GM12878 (cell line): ENCODE data around the gene CSF2. TPM values are rescaled to one million over a fixed set of nuclear protein-coding genes. Genes with fewer than 3 reads are reported as not detected.

Experiments used
- BACH1 ChIP-seq: fragments of 450-650 bp; IDR thresholded peaks from 2 replicates; pipeline ENCODE4 v1.6.1; 2017; ENCODE audit warnings: mild to moderate bottlenecking, borderline replicate concordance
- CBX5 ChIP-seq: sonication (generic); IDR thresholded peaks from 2 replicates; pipeline ENCODE4 v1.6.1; 2016; ENCODE audit warnings: low read depth, moderate library complexity, mild to moderate bottlenecking, inconsistent platforms
- EED ChIP-seq: sonication (generic); IDR thresholded peaks from 2 replicates; pipeline ENCODE4 v1.6.1; 2016; ENCODE audit warnings: antibody characterized with exemption, low read depth
- POLR2A ChIP-seq: IDR thresholded peaks from 2 replicates; pipeline ENCODE4 v1.6.1; 2011; ENCODE audit warnings: low read depth, mild to moderate bottlenecking, low read length
- POU2F2 ChIP-seq: IDR thresholded peaks from 3 replicates; pipeline ENCODE4 v1.6.1; 2011; ENCODE audit warnings: low read depth, mild to moderate bottlenecking, low read length, borderline replicate concordance
- RAD21 ChIP-seq: IDR thresholded peaks from 2 replicates; pipeline ENCODE4 v1.6.1; 2011; ENCODE audit warnings: mild to moderate bottlenecking, low read depth, low read length, moderate library complexity; ENCODE audit not compliant: insufficient read depth
- RAD51 ChIP-seq: fragments of 450-650 bp; IDR thresholded peaks from 2 replicates; pipeline ENCODE4 v1.6.1; 2016; ENCODE audit warnings: moderate library complexity, mild to moderate bottlenecking, inconsistent platforms
- RB1 ChIP-seq: fragments of 450-650 bp; formaldehyde crosslinking; IDR thresholded peaks from 2 replicates; pipeline ENCODE4 v1.6.1; 2017; ENCODE audit warnings: mild to moderate bottlenecking, borderline replicate concordance
- SMARCA5 ChIP-seq: fragments of 450-650 bp; IDR thresholded peaks from 2 replicates; pipeline ENCODE4 v1.6.1; 2017; ENCODE audit warnings: mild to moderate bottlenecking
- SMC3 ChIP-seq: IDR thresholded peaks from 2 replicates; pipeline ENCODE4 v1.6.1; 2011; ENCODE audit warnings: low read length, improper control_type of control experiment, borderline replicate concordance
- TBL1XR1 ChIP-seq: IDR thresholded peaks from 2 replicates; pipeline ENCODE4 v1.6.1; 2012; ENCODE audit warnings: low read depth, low read length, improper control_type of control experiment
- YY1 ChIP-seq: IDR thresholded peaks from 2 replicates; pipeline ENCODE4 v1.6.1; 2011; ENCODE audit warnings: low read depth, mild to moderate bottlenecking, low read length
- polyA plus RNA-seq, 11 experiments: library from polyadenylated mRNA; depleted of rRNA in 4 of 11; unstranded in 6 of 11; stranded (reverse) in 5 of 11; fragments of >200 nt; fragmentation: Nextera tagmentation in 4 of 11; fragmentation: Illumina TruSeq in 1 of 11; extraction: Ambion mirVana in 4 of 11; extraction: Trizol in 1 of 11; gene quantifications; 1 replicate in 1 of 11; 2 replicates in 10 of 11; pipeline versions ENCODE4 v1.2.1 to v1.2.3, GENCODE V29; 2011 to 2016; ENCODE audit warnings: inconsistent platforms in 2 of 11, missing spikeins in 2 of 11, low read depth in 1 of 11
- total RNA-seq, 4 experiments: library from RNA; depleted of rRNA in 3 of 4; stranded (reverse); fragments of >200 nt in 3 of 4; fragmentation: Illumina TruSeq in 1 of 4; extraction: Trizol in 1 of 4; gene quantifications; 2 replicates each; pipeline versions ENCODE4 v1.2.1 to v1.2.3, GENCODE V29; 2013 to 2021
- TF ChIP-seq, protein P1 (sequence below): fragments of 450-650 bp; IDR thresholded peaks from 2 replicates; pipeline ENCODE4 v1.6.1; 2014; ENCODE audit warnings: mild to moderate bottlenecking
- TF ChIP-seq, protein P2 (sequence below): fragments of 150-350 bp; IDR thresholded peaks from 2 replicates; pipeline ENCODE4 v1.6.1; 2014; ENCODE audit warnings: mild to moderate bottlenecking, low read depth, low read length
- TF ChIP-seq, protein P3 (sequence below): fragments of 450-650 bp; IDR thresholded peaks from 2 replicates; pipeline ENCODE4 v1.6.1; 2018; ENCODE audit warnings: mild to moderate bottlenecking, low read depth, moderate library complexity; ENCODE audit not compliant: partially characterized antibody
- TF ChIP-seq, protein P4 (sequence below): fragments of 450-650 bp; IDR thresholded peaks from 2 replicates; pipeline ENCODE4 v1.6.1; 2017; ENCODE audit warnings: borderline replicate concordance

The CSF2 gene
- total and polyA plus RNA-seq, 10 of the 15 experiments (the other 5 are each of a cell fraction or from before 2014, with no cell fraction given): 0.15 to 2.0 (median 0.69) TPM; not detected in 2

DNA sequence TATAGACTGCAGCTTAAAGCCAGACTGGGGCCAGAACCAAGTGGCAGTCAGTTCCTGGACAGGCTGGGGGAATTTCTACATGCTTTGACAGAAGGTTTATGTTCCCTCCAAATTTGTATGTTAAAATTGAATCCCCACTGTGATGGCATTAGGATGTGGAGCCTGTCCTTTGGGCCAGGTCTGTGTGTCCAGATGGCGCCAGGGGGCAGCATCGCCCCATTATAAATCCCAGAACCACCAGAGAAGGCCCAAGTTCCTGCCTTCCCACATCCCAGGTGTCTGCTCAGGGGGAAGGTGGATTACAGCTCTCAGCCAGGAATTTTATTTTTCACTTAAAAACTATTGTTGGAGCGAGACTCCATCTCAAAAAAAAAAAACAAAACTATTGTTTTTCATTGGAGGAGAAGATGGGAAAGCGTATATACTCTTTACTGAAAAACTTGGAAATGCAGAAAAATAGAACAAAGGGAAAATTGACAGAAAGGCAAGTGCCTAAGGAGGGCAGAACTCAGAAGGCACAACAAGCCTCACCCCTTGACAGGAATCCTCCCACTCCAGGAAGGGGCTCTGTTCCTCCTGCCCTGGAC lies 8.1 kb upstream of the CSF2 start (continued):
- TF ChIP-seq SMARCA5 (no peak), POLR2A (no peak), RAD51 (no peak), RB1 (no peak), POU2F2 (no peak), SMC3 (peak; percentile 59; the same call in 1 of the 2 replicates), CBX5 (no peak), BACH1 (no peak), YY1 (peak; percentile 13; the same call in 1 of the 2 replicates), TBL1XR1 (no peak), EED (0 out of 2 replicates have a peak, but pooled peaks have one; percentile 22), RAD21 (peak; percentile 87)
- TF ChIP-seq, protein P1, sequence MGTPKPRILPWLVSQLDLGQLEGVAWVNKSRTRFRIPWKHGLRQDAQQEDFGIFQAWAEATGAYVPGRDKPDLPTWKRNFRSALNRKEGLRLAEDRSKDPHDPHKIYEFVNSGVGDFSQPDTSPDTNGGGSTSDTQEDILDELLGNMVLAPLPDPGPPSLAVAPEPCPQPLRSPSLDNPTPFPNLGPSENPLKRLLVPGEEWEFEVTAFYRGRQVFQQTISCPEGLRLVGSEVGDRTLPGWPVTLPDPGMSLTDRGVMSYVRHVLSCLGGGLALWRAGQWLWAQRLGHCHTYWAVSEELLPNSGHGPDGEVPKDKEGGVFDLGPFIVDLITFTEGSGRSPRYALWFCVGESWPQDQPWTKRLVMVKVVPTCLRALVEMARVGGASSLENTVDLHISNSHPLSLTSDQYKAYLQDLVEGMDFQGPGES: no peak
- TF ChIP-seq, protein P2, sequence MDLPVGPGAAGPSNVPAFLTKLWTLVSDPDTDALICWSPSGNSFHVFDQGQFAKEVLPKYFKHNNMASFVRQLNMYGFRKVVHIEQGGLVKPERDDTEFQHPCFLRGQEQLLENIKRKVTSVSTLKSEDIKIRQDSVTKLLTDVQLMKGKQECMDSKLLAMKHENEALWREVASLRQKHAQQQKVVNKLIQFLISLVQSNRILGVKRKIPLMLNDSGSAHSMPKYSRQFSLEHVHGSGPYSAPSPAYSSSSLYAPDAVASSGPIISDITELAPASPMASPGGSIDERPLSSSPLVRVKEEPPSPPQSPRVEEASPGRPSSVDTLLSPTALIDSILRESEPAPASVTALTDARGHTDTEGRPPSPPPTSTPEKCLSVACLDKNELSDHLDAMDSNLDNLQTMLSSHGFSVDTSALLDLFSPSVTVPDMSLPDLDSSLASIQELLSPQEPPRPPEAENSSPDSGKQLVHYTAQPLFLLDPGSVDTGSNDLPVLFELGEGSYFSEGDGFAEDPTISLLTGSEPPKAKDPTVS: no peak
- TF ChIP-seq, protein P3, sequence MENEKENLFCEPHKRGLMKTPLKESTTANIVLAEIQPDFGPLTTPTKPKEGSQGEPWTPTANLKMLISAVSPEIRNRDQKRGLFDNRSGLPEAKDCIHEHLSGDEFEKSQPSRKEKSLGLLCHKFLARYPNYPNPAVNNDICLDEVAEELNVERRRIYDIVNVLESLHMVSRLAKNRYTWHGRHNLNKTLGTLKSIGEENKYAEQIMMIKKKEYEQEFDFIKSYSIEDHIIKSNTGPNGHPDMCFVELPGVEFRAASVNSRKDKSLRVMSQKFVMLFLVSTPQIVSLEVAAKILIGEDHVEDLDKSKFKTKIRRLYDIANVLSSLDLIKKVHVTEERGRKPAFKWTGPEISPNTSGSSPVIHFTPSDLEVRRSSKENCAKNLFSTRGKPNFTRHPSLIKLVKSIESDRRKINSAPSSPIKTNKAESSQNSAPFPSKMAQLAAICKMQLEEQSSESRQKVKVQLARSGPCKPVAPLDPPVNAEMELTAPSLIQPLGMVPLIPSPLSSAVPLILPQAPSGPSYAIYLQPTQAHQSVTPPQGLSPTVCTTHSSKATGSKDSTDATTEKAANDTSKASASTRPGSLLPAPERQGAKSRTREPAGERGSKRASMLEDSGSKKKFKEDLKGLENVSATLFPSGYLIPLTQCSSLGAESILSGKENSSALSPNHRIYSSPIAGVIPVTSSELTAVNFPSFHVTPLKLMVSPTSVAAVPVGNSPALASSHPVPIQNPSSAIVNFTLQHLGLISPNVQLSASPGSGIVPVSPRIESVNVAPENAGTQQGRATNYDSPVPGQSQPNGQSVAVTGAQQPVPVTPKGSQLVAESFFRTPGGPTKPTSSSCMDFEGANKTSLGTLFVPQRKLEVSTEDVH: no peak
- TF ChIP-seq, protein P4, sequence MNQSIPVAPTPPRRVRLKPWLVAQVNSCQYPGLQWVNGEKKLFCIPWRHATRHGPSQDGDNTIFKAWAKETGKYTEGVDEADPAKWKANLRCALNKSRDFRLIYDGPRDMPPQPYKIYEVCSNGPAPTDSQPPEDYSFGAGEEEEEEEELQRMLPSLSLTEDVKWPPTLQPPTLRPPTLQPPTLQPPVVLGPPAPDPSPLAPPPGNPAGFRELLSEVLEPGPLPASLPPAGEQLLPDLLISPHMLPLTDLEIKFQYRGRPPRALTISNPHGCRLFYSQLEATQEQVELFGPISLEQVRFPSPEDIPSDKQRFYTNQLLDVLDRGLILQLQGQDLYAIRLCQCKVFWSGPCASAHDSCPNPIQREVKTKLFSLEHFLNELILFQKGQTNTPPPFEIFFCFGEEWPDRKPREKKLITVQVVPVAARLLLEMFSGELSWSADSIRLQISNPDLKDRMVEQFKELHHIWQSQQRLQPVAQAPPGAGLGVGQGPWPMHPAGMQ: no peak
